ENCODE data around the gene NR2E1. TPM values are rescaled to one million over a fixed set of nuclear protein-coding genes. Genes with fewer than 3 reads are reported as not detected.

NR2E1 gene
- total RNA-seq, 1 experiment from 2014 or later, result 0.31 TPM

- DNase-seq (ENCODE audit: low spot score), result no peak
- in situ Hi-C loops (cut with HindIII; ENCODE audit: low sequenced_read_pairs), result no loop called here
Measured at GRCh38 chr6:108145639-108146038, 20.2 kb upstream of the NR2E1 start.

- in situ Hi-C loops (cut with HindIII; ENCODE audit: low sequenced_read_pairs), result no loop called here
- no peak for DNase-seq (ENCODE audit: low spot score)
Measured at GRCh38 chr6:108152446-108152845, 13.4 kb upstream of the NR2E1 start.

- in situ Hi-C loops (cut with HindIII; ENCODE audit: low sequenced_read_pairs), result no loop called here
- DNase-seq (ENCODE audit: low spot score), result no peak
Measured at GRCh38 chr6:108156180-108156937, 9.5 kb upstream of the NR2E1 start.

GRCh38 chr6:108156938-108157233 lies 8.9 kb upstream of the NR2E1 start:
- in situ Hi-C loops (cut with HindIII; ENCODE audit: low sequenced_read_pairs), result no loop called here
- DNase-seq (ENCODE audit: low spot score), result no peak

GRCh38 chr6:108157234-108157980 lies 8.4 kb upstream of the NR2E1 start:
- DNase-seq (ENCODE audit: low spot score), result no peak
- in situ Hi-C loops (cut with HindIII; ENCODE audit: low sequenced_read_pairs), result no loop called here

- DNase-seq (ENCODE audit: low spot score), result no peak
- in situ Hi-C loops (cut with HindIII; ENCODE audit: low sequenced_read_pairs), result no loop called here
Measured at GRCh38 chr6:108157981-108158525, 7.8 kb upstream of the NR2E1 start.

- DNase-seq (ENCODE audit: low spot score), result no peak
- in situ Hi-C loops (cut with HindIII; ENCODE audit: low sequenced_read_pairs), result no loop called here
Measured at GRCh38 chr6:108159981-108160380, 5.8 kb upstream of the NR2E1 start.

- no peak for DNase-seq (ENCODE audit: low spot score)
- in situ Hi-C loops (cut with HindIII; ENCODE audit: low sequenced_read_pairs), result no loop called here
Measured at GRCh38 chr6:108161724-108162282, 4.0 kb upstream of the NR2E1 start.

- in situ Hi-C loops (cut with HindIII; ENCODE audit: low sequenced_read_pairs), result no loop called here
- no peak for DNase-seq (ENCODE audit: low spot score)
Measured at GRCh38 chr6:108163267-108163643, 2.6 kb upstream of the NR2E1 start.

GRCh38 chr6:108163644-108164542 lies 1.9 kb upstream of the NR2E1 start:
- no peak for DNase-seq (ENCODE audit: low spot score)
- in situ Hi-C loops (cut with HindIII; ENCODE audit: low sequenced_read_pairs), result no loop called here

GRCh38 chr6:108164543-108164814 lies 1.3 kb upstream of the NR2E1 start:
- in situ Hi-C loops (cut with HindIII; ENCODE audit: low sequenced_read_pairs), result no loop called here
- no peak for DNase-seq (ENCODE audit: low spot score)

- no peak for DNase-seq (ENCODE audit: low spot score)
- in situ Hi-C loops (cut with HindIII; ENCODE audit: low sequenced_read_pairs), result no loop called here
Measured at GRCh38 chr6:108164815-108165706, 761 bp upstream of the NR2E1 start.

GRCh38 chr6:108166664-108167448 lies 1.0 kb downstream of the NR2E1 start:
- in situ Hi-C loops (cut with HindIII; ENCODE audit: low sequenced_read_pairs), result no loop called here
- no peak for DNase-seq (ENCODE audit: low spot score)

- DNase-seq (ENCODE audit: low spot score), result no peak
- in situ Hi-C loops (cut with HindIII; ENCODE audit: low sequenced_read_pairs), result no loop called here
Measured at GRCh38 chr6:108167449-108168089, 1.7 kb downstream of the NR2E1 start.

- in situ Hi-C loops (cut with HindIII; ENCODE audit: low sequenced_read_pairs), result no loop called here
- no peak for DNase-seq (ENCODE audit: low spot score)
Measured at GRCh38 chr6:108168090-108168463, 2.3 kb downstream of the NR2E1 start.

- no peak for DNase-seq (ENCODE audit: low spot score)
- in situ Hi-C loops (cut with HindIII; ENCODE audit: low sequenced_read_pairs), result no loop called here
Measured at GRCh38 chr6:108168501-108169463, 3.0 kb downstream of the NR2E1 start.

Measured in G401 (cell line).